Measurements from ENCODE around the gene KLHL18.
"Not testable (repeated sequence)": the region's sequence is repeated elsewhere in the genome, so short reads cannot be mapped to it uniquely, and the experiment has no call there.

KLHL18 gene

DNA sequence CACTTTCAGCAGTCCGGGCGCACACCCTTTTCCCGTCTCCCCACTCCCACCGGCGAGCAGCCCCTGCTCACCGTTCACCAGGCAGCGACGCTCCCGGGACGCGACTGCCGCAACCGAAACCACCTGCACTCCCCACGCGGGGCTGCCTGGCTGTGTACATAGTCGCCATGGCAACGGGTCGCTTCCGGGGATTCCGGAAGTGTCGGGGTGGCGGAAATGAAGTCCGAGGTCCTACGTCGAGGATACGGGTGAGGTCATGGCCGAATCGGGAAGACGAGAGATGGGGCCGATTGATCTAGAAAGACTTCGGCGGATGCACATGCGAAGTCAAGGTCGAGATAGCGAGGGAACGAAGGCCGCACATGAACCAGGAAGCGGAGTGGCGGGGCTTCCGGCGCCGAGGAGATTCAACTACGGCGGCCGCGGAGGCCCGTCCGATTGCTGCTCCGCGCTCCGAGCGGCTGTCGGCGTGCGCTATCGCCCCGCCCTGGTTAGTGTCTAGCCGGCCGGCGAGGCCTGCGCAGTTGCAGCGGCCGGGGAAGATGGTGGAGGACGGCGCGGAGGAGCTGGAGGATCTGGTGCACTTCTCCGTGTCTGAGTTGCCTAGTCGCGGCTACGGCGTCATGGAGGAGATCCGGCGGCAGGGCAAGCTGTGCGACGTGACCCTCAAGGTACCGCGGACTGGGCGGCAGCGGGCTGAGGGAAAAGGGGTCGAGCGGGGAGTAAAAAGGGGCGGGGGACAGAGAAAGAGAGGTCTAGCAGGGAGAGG, at the start of gene KLHL18, which contains the start of gene KIF9:
KLHL18 (plus strand) TSS at position 521 of the 769 bp plus-strand sequence; CDS start at position 543, 22 bp downstream.
KIF9 (minus strand) TSS at position 376 of the 769 bp plus-strand sequence. CDS start 5,425 bp downstream, outside the sequence.
- peak; percentile 76 to 88 for DNase-seq

DNA sequence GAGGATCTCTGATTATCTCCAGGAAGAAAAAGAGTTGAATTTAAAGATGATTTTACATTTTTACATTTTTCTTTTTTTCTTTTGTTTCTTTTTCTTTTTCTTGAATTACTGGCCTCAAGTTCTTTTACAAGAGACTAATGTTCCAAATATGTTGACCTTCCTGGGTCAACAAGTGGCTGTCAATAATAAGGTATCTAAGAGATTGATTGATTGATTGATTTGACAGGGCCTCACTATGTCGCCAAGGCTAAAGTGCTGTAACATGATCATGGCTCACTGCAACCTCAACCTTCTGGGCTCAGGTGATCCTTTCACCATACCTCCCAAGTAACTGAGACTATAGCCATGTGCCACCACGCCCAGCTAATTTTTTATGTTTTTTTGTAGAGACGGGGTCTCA, 44.7 kb upstream of the KLHL18 start:
- no peak for DNase-seq

- DNase-seq, result no peak
Observed at GRCh38 chr3:47239929-47240328, 42.8 kb upstream of the KLHL18 start.

DNA sequence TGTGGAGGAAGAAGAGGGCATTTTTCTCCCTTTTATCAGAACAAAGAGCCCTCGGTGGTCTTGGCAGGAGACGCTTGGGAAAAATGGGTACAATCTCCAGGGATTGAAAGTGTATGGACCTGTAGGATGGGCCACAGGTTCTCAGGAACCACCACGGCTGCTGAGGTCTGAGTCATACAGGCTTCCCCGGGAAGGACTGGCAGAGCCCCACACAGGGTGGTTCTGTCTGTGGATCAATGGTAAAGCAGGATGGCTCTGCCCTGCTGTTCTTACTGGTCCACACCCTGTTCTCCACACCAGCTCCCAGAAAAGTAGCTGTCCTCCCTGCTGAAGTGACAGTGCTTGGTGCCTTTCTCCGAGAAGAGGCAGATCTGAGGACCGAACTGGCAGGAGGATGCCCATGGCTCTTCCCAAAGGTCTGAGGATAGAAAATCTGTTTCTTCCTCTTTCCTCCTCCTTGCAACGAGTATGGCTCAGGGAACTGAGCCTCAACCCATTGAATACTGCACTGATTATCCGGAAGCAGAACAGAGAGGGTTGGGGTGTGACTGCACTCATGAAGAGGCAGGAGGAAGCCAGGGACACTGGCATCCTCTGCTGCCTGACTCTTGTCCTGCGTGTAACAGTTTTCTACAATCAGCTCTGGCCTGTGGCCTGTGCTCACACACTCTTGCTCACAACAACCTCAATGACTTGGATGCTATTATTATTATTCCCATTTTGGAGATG, 39.2 kb upstream of the KLHL18 start:
- no peak for DNase-seq

- DNase-seq, result no peak
Observed at GRCh38 chr3:47244531-47245100, 38.1 kb upstream of the KLHL18 start.

DNA sequence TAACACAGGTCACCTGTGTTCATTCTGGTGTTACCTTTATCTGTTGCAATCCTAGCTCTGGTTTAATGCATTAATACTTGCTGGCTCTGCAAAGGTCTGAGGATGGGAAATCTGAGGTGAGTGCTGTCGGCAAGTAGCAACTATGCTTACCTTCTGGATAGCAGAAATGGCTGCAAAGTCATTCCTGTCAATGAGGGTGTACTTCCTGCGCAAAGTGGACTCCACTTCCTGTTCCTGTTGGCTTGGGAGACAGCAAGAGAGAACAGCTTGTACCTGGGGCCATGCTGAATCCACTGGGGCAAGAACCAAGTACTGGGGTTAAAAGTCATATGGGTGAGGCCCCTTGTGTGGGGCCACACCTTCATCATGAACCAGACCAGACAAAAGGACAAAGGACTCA, 37.5 kb upstream of the KLHL18 start:
- DNase-seq, result no peak

- DNase-seq, result no peak
Observed at GRCh38 chr3:47247131-47248064, 35.3 kb upstream of the KLHL18 start.

GRCh38 chr3:47250309-47251060, 32.3 kb upstream of the KLHL18 start:
- peak in 1 of 2 experiments; percentile 18 for DNase-seq

DNA sequence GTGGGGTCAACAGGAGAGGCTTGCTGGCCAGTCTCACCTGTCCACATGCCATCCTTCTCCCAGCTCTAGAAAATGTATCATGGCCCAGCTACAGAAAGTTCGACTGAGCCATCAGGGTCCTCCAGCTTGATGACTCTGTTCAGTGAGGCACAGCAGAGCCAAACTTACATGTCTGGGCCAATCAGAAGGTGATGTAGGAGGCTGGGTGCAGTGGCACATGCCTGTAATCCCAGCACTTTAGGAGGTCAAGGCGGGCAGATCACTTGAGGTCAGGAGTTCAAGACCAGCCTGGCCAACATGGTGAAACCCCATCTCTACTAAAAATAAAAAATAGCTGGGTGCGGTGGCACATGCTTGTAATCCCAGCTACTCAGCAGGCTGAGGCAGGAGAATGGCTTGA, 31.7 kb upstream of the KLHL18 start:
- DNase-seq, result not testable (repeated sequence)

DNA sequence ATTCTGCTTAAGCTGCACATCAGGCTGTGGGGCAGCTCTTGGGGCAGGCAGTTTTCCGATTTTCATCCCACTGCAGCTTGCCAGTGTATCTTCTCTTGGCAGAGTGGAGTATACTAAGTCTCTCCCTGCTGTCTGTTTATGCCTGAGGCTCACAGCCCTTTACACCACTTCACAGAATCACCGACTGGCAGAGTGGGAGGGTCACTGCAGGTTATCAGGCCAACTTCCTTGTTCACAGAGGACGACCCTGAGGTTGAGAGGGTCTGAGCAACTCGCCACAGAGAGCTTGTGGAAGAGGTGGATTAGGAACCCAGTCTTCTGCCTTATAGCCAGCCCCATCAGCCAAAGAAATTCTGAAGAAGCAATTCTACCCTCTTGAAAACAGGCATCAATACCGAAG, 31.1 kb upstream of the KLHL18 start:
- no peak for DNase-seq

DNA sequence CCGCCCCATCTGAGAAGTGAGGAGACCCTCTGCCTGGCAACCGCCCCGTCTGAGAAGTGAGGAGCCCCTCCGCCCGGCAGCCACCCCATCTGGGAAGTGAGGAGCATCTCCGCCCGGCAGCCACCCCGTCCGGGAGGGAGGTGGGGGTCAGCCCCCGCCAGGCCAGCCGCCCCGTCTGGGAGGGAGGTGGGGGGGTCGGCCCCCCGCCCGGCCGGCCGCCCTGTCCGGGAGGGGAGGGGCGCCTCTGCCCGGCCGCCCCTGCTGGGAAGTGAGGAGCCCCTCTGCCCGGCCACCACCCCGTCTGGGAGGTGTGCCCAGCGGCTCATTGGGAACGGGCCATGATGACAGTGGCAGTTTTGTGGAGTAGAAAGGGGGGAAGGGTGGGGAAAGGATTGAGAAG, 26.4 kb upstream of the KLHL18 start:
- DNase-seq, result not testable (repeated sequence)

DNA sequence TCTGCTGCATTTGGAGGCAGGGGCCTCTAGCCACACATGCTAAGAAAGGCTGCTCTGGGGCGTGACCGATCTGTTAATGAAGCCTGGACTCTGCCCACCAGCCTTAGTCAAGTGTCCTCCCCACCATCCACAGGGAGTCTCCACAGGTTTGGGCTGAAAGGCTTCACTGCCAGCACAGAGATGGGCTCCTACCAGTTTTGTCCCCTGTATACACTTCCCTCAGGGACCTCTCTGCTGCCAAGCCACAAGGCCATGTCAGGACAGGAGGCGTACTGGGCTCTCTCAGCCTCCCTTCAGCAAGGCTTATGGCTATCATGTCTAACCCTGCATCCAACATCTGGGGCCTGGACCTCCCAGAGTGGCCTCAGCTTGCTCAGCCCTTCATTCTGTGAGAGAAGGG, 23.6 kb upstream of the KLHL18 start:
- peak in 1 of 2 experiments; percentile 31 for DNase-seq

DNA sequence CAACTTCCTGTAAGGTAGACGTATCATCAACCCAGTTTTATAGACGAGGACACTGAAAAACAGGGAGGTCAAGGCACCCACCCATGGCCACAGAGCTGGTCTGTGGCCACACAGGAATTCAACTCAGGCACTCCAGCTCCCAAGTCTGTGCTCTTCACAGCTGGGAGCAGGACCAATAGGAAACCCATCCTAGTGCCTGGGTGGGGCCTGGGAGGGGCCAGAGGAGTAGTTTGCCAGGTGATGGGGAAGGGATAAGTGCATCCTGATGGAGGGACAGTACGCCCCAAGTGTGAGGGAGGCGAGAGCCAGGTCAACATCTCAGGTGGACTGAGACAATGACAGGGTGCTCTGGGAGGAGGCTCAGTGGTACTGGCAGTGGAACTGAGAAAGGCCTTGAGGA, 22.1 kb upstream of the KLHL18 start:
- DNase-seq, result no peak

- DNase-seq, result no peak
Observed at GRCh38 chr3:47261301-47261700, 21.4 kb upstream of the KLHL18 start.

- DNase-seq, result no peak
Observed at GRCh38 chr3:47265008-47265407, 17.7 kb upstream of the KLHL18 start.

DNA sequence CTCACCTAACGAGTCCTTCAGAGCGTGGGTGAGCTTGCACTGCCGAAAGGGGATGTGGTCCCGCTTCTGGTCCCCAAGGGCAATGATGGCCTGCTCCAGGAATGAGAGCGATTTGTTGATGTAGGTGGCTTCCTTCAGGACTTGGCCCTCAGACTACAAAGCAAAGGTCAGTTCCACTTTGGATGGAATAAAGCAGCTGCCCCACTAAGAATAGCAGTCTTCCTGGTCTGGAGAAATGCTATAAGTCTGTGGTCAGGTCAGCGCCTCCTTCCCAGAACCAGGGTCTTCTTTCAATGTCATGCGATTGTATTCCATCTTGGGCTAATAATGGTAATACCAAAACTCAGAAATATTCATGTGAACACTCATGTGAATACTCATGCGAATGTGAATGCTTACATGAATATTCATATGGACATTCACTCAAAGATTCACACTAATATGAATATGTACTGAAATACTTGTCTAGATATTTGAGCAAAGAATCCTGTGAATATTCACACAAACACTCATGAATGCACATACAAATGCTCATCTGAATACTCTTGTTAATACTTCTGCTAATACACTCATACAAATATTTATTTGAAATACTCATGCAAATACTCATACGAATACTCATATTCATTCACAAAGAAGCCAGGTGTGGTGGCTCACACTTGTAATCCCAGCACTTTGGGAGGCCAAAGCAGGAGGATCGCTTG, 16.9 kb upstream of the KLHL18 start:
- DNase-seq, result no peak

- DNase-seq, result peak; percentile 35 to 66
Observed at GRCh38 chr3:47266709-47267489, 15.8 kb upstream of the KLHL18 start.

- DNase-seq, result no peak
Observed at GRCh38 chr3:47267490-47267824, 15.3 kb upstream of the KLHL18 start.

GRCh38 chr3:47270526-47270925, 12.2 kb upstream of the KLHL18 start:
- DNase-seq, result no peak

- DNase-seq, result no peak
Observed at GRCh38 chr3:47273564-47273963, 9.2 kb upstream of the KLHL18 start.

- no peak for DNase-seq
Observed at GRCh38 chr3:47274652-47275051, 8.1 kb upstream of the KLHL18 start.
